Superior temporal gyrus (tissue), 1 donor: ENCODE data around the gene ABCG2.
"Not testable (repeated sequence)": the region's sequence is repeated elsewhere in the genome, so short reads cannot be mapped to it uniquely, and the experiment has no call there.

Experiments used
- DNase-seq: peaks from one replicate; pipeline ENCODE4 v3.0.0-alpha.2; 2016; ENCODE audit errors: extremely low spot score

The ABCG2 gene

DNA sequence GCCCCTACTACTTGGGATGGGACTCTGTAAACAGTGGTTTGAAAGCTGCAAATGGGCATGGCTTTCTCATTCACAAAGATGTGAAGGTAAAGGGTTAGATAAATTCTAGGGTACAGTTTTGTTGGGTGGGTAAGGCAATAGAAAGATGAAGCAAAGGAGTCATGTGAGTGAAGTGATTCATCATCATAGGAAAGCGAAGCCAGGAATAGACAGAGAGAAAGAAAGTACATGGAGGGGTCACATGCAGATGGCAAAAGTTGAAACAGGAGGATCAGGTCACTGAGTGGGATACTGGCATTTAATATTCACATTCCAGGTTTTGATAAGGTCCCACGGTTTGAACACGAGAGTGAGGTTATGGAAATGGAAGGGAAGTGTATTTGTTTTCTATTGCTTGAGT, 8.2 kb upstream of the ABCG2 start:
- no peak for DNase-seq

DNA sequence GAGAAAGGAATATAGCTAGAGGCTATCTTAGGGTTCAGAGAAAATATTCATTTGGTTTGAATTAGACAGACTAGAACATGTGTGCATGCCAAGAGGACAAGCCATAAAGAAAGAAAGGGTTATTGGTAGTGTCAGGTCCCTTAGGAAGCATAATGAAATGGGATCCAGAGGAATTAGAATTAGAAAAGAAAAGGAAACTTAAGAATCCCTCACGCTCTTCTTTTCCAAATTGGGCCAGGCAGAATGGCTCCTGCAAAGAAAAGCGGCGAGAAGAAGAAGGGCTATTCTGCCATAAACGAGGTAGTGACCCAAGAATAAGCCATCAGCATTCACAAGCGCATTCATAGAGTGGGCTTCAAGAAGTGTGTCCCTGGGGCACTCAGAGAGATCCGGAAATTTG, 4.9 kb upstream of the ABCG2 start:
- DNase-seq = no peak

DNA sequence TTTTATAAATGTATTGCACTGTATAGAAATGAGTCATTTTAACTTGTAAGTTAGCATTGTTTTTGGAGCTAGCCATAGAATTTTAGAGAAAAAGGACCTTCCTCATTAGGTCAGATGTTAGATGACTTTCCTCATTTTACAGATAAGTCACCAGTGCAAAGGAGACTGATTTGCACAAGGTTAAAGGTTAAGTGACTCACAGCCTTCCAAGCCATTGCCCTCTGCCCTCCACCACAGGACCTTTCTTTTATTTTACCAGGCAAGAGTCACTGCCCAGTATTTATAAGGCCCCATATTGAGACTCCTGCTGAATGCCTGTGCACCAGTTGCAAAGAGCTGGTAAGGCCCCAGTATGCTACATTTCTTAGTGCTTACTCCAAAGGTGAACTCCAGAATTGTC, 4.2 kb upstream of the ABCG2 start:
- DNase-seq = no peak

DNA sequence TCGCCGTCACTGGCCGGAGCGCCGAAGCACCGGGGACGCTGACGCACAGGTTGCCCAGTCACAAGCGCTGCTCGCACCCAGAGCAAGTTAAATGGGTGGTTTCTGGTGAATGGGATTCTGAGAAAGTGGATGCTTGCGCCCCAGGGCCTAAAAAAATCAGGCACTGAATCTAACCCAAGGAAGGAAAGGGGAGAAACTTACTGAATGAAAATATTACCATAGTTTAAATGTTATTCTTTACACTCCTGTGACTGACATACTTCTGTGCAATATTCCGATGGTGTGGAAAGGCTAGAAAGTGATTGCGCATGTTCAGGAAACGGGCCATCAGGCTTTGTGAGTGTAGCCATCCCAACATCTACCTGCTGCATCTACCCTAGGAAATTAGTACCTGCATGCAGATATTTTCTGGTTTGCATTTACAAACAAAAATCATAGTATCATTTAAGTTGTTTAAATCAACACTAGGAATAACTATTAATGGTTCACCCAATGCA, 838 bp upstream of the ABCG2 start:
- no peak for DNase-seq

DNA sequence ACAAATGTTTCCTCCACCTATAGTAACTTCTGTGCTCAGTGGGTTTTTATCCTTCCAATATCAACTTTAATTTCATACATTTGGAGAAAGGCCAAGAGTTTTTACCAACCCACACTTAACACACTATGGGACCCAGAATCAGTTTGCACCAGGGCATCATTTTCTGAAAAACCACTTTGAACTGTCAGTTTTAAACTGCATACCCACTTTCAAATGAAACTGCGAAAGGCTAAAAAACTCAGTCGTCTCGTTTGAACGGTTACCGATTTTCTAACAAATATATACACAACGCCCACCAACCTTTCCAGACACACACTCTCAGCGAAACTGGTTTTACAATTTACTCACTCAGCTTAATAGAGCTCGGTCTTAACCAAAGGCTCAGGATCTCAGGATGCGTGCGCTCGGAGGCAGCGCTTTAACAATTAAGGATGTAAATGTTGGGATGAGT, 376 bp downstream of the ABCG2 start:
- DNase-seq = no peak

DNA sequence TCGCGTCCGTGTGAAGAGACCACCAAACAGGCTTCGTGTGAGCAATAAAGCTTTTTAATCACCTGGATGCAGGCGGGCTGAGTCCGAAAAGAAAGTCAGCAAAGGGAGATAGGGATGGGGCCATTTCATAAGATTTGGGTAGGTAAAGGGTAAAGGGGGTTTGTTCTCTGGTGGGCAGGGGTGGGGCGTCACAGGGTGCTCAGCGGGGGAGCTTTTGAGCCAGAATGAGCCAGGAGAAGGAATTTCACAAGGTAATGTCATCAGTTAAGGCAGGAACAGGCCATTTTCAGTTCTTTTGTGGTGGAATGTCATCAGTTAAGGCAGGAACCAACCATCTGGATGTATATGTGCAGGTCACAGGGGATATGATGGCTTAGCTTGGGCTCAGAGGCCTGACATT, 6.1 kb downstream of the ABCG2 start:
- not testable (repeated sequence) for DNase-seq

DNA sequence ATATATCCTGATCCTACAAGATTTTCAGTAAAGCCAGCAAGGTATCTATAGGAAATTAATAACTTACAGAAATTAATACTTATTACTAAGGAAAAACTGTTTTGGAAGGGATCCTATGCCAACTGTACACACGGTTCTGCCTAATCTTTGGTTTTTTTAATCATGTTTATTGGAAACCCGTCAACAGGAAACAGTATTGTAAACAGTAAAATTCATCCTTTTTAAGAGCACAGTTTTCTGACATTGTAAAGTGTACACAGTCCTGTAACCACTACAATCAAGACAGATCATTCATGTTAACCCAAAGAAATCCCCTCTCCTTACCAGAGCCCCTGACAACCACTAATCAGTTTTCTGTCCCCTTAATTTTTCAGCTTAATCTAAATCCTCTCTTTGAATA, 9.9 kb downstream of the ABCG2 start:
- DNase-seq = no peak

DNA sequence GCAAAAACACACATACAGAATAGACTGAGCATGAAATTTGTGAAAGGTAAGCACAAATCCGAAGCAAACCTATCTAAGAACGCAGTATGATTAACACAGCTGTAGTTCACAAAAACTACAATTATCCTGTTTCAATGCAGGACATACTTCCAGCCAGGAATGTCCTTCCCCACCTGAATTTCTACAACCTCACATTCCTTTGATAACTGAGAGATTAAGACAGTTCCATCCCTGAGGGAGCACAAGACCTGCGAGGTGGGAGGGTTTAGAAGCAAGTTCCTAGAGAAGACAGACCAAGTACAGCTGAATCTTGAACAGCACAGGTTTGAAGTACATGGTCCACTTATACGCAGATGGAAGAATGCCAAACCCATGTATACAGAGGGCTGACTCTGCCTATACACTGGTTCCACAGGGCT, 10.6 kb downstream of the ABCG2 start:
- DNase-seq = no peak

DNA sequence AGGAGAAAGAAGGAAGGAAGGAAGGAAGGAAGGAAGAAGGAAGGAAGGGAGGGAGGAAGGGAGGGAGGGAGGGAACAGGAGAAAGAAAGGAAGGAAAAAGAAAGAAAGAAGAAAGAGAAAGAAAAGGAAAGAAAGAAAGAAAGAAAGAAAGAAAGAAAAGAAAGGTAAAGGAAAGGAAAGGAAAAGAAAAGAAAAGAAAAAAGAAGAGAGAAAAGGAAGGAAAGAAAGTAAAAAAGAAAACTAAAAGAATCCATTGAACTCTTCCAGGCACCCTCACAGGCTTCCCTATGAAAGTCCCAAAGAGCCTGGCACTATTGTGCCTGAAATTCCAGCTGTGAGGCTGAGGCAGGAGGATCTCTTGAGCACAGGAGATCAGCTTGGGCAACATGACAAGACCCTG, 11.5 kb downstream of the ABCG2 start:
- no peak for DNase-seq

DNA sequence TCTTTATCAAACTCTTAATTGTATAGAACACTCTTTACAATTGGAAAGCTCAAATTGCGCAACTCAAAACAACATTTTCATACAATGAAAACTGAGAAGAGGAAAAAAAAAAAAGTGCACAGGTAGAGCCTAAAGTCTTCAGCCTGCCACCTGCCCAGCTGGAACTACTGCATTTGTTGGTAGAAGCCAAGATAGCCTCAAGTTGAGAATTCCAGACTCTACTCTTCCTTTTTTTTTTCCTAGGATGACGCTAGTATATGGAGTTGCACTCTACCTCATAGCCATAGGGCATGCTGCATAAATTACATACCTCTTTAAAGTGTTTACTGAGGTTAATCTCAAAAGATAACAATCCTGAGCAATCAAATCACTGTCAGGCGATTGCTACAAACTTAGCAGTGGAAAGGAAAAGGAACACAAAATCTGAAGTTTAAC, 13.6 kb downstream of the ABCG2 start:
- no peak for DNase-seq

DNA sequence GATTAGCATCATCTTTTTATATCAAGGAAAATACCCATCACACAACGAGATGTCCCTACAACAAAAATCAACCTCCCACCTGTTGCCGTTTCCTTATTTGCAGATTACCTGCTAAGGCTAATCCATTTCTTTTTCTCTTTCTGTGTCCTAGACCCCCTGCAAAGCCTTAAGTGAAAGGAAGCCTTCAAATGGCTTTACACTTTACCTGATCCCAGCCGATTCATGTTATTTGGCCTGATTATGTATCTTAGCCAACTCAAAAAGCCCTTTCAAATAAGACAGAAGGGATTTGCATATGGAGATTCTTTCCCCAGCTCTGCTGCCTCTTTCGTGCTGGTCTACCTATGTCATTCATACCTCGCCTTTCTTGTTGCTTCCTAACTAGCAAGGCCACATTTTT, 14.4 kb downstream of the ABCG2 start:
- DNase-seq = no peak

DNA sequence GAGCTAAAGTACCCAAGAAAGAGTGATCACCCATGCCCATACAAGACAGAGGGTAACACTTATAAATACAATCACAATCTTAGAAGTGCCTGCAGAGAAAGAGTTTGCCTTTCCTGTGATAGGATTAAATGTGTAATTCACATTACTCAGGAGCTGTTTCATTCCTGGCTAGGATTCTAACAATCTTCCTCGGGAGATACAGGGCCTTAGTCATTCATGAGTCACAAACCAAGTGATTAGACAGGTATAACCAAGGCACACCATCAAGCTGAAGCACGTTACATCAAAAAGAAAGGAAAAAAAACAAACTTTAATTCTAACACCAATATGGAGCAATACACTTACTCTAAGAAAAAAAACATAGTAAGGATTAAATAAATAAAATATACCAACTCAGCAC, 14.9 kb downstream of the ABCG2 start:
- no peak for DNase-seq

DNA sequence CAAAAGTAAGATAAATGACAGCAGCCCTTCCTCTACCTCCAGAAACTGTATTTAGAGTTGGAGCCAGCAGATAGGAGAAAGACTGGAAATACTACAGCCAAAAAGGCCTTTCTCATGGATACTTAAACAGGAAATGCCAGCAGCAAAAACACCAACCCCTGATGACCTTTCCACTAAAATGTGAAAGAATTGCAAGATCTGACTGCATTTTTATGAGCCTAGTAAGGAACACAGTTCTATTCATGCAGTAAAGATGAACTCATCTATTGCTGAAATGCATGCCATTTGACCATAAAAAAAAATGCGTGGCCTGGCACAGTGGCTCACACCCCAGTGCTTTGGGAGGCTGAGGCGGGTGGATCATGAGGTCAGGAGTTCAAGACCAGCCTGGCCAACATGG, 19.9 kb downstream of the ABCG2 start:
- DNase-seq = no peak

DNA sequence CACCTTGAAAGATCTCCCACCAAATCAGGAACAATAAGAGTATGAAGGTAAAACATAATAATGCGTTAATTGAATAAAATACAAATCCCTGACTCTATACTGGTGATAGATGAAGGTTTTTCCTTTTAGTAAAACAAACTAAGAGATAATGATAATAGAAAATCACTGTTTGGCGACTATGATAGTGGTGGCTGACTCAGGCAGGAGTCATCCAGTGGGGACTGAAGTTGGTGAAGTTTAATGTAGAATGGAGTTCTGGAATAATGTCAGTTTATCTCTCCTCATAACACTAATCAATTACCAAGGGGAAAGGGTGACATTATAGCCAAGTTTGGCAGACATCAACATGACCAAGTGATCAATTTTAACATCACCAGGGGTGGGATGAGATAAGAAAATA, 21.3 kb downstream of the ABCG2 start:
- no peak for DNase-seq

DNA sequence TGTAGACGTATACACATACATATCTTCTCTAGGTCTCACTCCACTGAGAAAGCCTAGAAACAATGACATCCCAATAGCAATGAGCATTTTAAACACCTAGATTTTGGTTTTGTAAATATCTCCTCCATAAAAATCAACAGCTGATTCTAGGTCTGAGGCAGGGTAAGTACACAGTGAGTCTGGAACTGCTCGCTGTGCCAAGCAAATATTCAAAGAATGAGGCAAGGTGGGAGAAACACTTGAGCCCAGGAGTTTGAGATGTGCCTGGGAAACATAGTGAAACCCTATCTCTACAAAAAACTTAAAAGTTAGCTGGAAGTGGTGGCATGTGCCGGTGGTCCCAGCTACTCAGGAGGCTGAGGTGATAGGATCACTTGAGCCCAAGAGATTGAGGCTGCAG, 22.2 kb downstream of the ABCG2 start:
- no peak for DNase-seq

DNA sequence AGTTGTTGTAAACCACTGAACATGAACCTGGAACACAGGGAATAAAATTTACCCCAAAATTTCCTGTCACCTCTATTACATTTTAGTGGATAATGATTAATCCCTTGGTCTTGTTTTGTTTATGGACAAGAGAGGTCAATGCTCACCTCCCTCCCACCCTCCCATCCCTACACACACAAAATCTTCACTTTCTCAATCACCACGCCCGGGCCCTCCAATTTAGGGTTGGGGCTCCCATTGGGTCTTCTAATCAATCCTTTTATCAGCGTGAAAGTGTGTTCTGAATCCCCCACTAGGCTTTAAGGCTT, 23.1 kb downstream of the ABCG2 start:
- no peak for DNase-seq

DNA sequence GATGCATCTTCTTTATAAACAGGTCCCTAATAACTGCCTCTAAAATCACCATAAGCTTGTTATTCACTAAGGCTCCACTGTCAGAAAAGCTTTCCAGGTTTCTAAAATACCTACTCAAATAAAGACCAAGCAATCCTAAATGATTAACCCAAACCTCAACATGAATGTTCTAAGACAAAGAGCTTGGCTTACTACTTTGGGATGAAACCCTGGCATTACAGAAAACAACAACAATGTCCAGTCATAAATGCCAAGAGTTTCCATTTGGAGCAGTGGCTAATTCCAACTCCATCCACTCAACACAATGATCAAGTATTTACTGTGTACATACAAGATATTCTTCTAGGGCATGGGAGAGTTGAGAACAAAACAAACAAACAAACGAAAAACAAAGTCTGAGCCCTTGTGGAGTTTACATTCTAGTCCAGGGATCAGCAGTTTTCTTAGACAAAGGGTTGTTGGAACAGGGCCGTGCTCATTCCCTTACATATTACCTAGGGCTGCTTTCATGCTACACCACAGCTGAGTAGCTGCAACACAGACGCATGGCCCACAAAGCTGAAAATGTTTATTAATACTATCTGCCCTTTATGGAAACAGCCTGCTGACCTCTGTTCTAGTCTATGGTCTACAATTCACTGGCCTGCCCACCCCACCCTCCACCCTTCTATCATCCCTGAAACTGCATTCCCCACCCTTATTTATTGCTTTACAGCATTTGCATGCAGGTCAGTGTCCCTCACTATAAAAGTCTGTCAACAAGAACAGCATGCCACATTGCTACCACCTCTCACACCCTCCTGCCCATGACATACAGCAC, 23.7 kb downstream of the ABCG2 start:
- DNase-seq = no peak

DNA sequence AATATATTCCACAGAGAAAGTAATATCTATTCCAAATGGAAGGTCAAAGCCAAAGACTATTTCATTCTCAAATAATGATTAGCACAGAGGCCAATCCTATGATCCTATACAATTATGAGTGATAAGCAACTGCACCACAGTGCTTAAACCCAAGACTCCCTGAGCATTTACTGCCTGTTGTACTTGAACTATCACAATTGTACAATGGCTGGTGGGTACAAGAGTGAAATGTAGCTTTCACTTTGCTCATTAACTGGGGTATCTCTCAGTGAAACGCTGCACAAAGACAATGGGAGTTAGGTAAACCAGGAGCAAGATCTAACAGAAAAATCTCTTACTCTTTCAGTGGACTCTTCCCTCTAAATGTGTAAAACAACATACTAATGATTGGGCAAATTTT, 24.3 kb downstream of the ABCG2 start:
- DNase-seq = no peak

DNA sequence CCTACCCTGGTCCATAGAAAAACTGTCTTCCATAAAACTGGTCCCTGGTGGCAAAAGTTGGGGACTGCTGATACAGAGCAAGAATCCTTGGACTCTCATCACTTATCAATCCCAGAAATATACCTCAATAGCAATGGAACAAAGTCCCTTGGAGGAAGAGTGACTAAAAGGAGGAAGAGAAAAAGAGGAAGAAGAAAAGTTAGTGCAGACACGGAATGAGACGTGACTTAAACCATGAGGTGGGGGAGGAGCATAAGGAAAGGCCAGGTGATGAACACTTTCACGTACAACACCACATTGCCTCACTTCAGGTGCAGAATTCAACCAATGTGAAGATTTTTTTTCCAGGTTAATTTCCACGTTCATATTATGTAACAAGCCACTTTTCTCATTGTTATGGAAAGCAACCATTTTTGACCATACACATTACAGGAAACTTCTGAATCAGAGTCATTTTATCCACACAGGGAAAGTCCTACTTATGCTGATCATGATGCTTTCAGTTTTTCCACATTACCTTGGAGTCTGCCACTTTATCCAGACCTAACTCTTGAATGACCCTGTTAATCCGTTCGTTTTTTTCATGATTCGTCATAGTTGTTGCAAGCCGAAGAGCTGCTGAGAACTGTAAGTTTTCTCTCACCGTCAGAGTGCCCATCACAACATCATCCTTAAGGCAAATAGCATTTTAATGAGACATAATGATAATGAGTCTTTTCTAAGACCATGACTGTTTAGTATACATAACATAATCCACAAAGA, 27.7 kb downstream of the ABCG2 start:
- DNase-seq = no peak

DNA sequence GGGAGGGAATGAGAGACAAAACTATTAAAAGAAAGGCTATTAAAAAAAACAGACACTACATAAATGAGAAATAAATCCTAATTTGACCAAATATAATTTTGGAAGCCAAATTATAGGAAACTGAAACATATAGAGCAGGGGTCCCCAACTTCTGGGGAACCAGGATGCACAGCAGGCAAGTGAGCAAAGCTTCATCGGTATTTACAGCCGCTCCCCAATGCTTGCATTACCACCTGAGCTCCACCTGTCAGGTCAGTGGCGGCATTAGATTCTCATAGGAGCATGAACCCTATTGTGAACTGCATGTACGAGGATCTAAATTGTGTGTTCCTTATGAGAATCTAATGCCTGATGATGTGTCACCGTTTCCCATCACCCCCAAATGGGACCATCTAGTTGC, 28.4 kb downstream of the ABCG2 start:
- no peak for DNase-seq

DNA sequence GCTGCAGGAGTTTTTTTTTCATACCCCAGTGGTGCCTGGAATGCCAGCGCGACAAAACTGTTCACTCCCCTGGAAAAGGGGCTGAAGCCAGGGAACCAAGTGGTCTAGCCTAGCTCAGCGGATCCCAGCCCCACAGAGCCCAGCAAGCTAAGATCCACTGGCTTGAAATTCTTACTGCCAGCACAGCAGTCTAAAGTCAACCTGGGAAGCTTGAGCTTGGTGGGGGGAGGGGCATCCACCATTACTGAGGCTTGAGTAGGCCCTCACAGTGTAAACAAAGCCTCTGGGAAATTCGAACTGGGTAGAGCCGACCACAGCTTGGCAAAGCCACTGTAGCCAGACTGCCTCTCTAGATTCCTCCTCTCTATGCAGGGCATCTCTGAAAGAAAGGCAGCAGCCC, 36.2 kb downstream of the ABCG2 start:
- DNase-seq = not testable (repeated sequence)

DNA sequence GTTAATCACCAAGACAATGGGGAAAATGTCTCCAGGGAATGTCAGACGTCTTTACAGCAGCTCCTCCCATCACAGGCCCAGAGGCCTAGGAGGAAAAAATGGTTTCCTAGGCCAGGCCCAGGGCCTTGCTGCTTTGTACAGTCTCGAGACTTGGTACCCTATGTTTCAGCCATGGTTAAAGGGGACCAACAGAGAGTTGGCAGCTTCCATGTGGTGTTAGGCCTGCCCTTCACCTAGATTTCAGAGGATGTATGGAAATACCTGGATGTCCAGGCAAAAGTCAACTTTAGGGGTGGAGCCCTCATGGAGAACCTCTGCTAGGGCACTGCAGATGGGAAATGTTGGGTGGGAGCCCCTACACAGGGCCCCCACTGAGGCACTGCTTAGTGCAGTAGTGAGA, 38.5 kb downstream of the ABCG2 start:
- DNase-seq = no peak

DNA sequence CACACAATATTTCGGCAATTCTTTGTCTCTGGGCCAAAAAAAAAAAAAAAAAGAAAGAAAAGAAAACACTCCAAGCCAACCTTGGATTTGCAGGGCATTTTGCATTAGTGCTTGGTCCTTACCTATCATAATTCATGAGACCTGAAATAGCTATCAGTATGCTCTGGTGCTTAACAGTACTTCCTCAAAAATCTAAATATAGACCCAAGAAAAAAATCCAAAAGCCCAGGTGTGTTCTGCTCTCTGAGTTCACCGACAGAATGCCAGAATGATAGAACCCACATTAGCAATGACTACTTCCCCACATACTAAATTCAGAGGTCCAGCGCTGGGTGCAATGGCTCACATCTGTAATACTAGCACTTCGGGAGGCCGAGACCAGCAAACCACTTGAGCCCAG, 42.9 kb downstream of the ABCG2 start:
- DNase-seq = no peak
